ENCODE data around the gene PDE4D.
"Not testable (repeated sequence)": the region's sequence is repeated elsewhere in the genome, so short reads cannot be mapped to it uniquely, and the experiment has no call there.

The PDE4D gene

DNA sequence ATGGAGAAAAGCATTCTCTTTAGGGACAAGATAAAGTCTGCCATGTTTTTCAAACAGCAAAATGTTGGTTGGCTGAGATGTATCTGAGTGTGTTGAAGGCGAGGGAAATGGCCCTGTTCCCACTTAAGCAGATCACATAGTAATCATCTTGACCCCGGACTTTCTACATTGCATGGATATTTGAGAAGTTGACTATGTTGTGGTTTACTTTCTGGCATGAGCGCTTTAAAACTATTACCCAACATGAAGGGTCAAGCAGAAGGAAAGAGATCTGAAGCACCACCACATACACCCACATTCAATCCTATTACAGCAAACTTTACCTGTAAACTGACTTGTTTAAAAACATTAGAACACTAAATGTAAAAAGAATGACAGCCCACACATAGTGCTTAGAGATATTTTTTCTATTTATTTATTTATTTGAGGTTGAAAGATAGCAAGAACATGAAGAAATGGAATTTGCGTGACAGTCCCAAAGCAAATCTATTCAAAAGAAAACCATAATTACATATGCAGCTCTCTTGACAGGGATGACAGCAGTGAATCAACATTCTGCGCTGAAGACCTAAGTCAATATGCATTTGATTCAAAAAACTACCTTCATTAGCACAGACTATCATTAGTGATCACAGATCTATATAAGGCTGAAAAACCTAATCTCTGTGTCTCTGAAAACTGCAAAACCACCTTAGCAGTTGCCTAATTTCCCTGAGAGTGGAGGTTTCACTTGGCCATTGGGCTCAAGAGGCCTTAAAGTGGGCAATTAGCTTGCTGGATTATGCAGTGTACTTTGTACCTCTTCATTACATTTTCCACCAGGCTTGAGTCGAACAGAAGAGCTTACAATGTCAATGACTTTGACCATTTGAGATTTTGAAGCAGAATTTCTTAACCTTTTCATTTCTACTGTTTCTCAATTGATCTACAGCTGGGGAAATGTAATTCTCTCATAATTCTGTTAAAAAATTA is 195.0 kb downstream of the PDE4D start:
- DNase-seq (ENCODE audit: low read depth) = no peak

DNA sequence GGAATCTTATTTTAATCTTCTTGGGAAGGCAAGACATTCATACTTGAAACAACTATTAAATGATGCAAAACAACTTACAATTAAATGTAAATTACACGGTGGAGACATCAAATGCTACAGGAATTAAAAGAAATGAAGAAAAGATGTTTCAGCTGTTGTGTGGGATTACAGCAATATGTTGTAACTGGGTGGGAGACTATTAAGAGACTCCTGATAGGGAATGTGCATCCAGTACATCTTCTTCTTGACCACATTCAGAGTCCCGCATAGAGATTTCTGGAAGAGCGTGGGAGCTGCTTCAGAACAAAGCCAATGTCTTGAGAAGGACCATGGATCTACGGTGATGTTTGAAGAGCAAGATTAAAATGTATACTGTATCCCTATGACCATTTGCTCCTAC is 199.1 kb downstream of the PDE4D start:
- DNase-seq (ENCODE audit: low read depth) = no peak

GRCh38 chr5:59693492-59694309 is 199.8 kb downstream of the PDE4D start:
- DNase-seq (ENCODE audit: low read depth) = no peak

DNA sequence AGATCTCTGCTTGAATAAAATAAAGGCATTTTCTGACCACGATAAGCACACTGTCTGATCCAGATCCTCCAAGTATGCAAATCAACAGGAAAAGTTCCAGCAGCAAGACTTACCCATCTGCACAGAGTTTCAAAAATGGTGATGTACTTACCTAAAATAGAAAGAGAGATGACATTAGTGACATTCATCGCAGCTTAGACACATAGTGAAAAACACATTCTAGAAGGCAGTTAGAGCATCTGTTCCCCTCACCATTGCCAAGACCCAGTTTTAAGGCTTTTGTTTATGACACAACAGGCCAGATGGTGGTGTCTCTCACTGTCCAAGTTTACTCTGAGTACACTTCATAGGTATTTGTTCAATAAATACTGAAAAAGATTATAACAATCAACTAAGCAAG is 207.7 kb downstream of the PDE4D start:
- no peak for DNase-seq (ENCODE audit: low read depth)

- DNase-seq (ENCODE audit: low read depth) = no peak
These were observed 208.4 kb downstream of the PDE4D start for GRCh38 chr5:59685191-59685530.

- no peak for DNase-seq (ENCODE audit: low read depth)
These were observed 208.9 kb downstream of the PDE4D start for GRCh38 chr5:59684388-59685190.

DNA sequence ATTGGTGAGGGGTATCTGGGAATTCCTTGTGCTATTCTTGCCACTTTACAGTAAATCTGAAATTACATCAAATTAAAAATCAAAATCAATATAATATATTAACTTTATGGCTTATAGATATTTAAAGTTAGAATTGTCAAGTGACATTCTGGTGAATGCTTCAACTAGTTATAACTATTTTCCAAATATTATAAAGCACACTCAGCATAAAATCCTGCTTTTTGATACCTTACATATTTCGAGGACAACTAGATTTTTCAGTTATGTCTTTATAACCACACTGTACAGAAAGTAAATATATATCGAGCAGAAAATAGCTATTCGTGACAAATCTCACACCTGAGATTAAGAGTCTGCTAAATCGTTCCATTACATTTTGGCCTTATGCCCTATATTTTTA is 210.2 kb downstream of the PDE4D start:
- no peak for DNase-seq (ENCODE audit: low read depth)

DNA sequence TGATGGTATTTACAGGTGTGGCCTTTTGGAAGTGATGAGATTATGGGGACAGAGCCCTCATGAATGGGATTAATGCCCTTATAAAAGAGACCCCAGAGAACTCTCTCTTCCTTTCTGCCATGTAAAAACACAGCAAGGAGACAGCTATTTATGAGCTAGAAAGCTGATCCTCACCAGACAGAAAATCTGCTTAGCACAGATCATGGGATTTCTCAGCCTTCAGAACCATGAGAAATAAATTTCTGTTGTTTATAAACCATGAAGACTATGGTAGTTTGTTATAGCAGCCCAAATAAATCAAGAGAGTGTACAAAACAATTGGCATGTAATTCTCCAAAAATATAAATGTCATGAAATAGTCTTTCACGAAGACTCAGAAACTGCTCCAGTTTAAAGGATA is 211.0 kb downstream of the PDE4D start:
- no peak for DNase-seq (ENCODE audit: low read depth)

DNA sequence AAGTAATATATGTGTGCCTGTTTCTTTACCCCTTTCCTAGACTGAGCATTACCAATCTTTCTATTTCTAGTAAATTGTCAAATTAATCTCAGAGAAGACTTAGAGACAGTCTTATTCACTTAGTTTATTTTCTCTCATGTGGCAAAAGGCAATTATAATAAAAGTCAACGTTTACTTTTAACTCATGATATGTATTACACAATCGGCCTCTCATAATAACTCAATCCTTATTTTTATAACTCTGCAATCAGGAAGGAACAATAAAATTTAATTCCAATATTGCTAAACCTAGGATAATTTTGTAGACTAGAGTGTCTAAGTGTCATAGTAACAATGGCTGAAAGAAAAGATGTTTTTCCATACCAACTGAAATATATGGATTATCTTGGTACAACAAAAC is 214.6 kb downstream of the PDE4D start:
- no peak for DNase-seq (ENCODE audit: low read depth)

DNA sequence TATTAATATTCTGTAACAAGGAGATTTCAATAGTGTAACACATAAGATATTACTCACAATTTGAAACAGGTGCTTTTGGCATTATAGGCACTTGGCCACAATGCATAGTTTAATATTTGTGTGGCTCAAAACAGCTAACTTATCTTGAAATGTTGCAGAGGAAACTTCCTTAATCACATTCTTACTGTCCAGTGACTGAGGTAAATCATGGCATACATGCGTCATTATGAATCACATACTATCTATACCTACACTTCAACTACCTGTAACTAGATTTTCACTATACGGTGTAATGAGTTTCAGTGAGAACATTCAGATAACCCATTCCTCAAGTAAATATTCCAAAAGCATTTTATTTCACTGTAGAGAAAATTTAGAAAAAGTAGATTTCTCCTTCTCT is 218.8 kb downstream of the PDE4D start:
- DNase-seq (ENCODE audit: low read depth) = no peak

- no peak for DNase-seq (ENCODE audit: low read depth)
These were observed 220.0 kb downstream of the PDE4D start for GRCh38 chr5:59673438-59674058.

- DNase-seq (ENCODE audit: low read depth) = no peak
These were observed 227.0 kb downstream of the PDE4D start for GRCh38 chr5:59666440-59667068.

GRCh38 chr5:59665832-59666203 is 227.7 kb downstream of the PDE4D start:
- DNase-seq (ENCODE audit: low read depth) = not testable (repeated sequence)

GRCh38 chr5:59665086-59665831 is 228.3 kb downstream of the PDE4D start:
- DNase-seq (ENCODE audit: low read depth) = no peak

DNA sequence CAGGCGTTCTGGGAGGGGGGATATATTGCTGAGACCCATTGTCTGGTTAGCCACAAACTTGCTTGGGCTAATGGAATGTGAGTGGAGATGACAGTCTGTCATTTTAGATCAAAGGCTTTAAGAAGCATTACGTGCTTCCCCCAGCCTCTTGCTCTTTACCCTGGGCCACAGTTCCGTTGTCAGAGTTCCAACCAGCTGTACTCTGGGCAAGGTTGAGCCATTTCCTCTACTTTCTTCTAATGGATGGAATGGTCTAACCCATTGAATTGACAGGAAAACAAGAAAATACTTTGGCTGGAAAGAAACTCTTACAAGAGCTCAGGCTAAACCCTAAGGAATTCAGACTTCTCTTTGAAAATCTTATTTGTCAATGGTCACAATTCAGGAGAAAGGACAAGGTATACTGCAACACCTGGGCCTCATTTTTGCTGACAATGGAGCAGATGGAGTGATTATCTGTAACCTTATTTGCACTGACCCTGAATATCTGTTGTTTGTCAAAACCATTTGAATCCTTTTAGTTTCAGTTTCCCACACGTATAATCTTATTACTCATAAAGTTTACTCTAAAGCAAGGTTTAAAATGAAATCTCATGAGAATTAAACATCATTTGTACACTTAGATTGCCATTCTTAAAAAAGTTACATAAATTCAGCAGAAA is 231.4 kb downstream of the PDE4D start:
- no peak for DNase-seq (ENCODE audit: low read depth)

DNA sequence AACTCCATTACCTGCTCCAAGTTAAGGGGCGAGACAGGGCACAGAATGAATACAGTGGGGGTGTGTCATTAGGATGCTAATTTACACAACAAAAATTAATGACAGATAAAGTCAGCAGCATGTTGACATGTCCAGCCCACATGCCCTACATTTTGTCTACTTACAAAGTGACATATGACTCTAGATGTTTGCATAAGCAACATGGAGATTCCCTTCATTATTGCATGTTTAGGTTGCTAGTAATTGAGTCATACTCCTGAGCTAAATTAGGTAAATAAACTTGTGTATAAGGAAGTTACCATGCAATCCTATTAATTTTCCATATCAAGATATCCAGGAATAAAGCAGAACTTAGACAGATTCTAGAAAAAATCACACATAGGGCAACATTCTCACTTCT is 232.2 kb downstream of the PDE4D start:
- DNase-seq (ENCODE audit: low read depth) = no peak

DNA sequence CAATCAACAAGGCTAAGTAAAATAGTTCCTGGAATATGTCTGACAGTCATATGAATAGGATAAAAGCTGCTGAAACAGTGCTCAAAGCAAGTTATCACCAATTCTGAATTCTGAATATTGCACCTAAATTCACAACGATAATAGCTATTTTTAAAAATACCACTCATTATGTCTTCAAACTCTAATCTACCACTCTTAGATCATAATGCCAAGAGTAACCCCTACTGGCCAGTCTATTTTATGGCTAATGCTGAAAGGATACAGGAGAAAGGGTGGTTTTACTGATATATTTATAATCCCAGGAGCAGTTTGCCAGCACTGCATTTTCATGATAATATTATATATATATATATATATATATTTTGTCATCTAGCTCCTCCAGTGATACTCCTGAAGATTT is 232.8 kb downstream of the PDE4D start:
- DNase-seq (ENCODE audit: low read depth) = no peak

GRCh38 chr5:59656351-59657254 is 236.9 kb downstream of the PDE4D start:
- no peak for DNase-seq (ENCODE audit: low read depth)

DNA sequence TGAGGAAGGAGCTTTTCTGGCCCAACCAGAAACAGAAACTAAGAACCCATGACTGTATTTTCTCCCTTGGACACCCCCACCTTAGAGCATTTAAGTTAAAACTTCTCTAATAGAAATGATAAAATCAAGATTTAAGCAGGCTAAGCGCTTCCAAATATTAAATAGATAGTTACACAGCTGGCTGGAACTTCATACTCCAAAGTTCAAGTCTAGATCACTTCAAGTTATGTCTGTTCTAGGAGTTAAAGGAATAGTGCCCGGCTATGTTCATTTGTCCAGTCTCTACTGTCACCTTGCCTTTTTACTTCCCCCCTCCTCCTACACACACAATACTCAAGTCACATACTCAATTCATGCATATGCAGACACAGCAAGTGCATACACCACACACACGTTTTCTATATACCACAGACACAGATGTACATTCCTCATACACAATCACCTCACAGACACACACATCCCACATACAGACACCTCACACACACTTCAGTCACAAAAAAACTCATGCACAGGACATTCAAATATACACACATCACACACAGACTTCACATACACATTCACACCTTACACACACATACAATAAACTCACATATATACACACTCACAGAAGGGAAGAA is 237.7 kb downstream of the PDE4D start:
- DNase-seq (ENCODE audit: low read depth) = no peak

Measured in activated T-helper 9 cell treated with anti-CD3 and anti-CD28 coated beads, Interleukin-2, amount 50 U/mL, for 16 hours (primary cell).